Activated CD8-positive, alpha-beta memory T cell treated with anti-CD3 and anti-CD28 coated beads for 1 hour (primary cell): Measurements from ENCODE around the gene PARPBP.
"Not testable (repeated sequence)": the region's sequence is repeated elsewhere in the genome, so short reads cannot be mapped to it uniquely, and the experiment has no call there.

ENCODE experiments used
- DNase-seq, 2 donors: peaks; one replicate each; pipeline ENCODE4 v3.0.0-alpha.2; 2020; ENCODE audit warnings: low read depth in 1 of 2; ENCODE audit errors: extremely low read depth in 1 of 2

PARPBP gene

GRCh38 chr12:102240859-102241258 is 120.9 kb downstream of the PARPBP start:
- not testable (repeated sequence) for DNase-seq
